PC-9 (cell line): ENCODE data around the gene ALDOB. TPM values are rescaled to one million over a fixed set of nuclear protein-coding genes. Genes with fewer than 3 reads are reported as not detected.
"Not testable (repeated sequence)": the region's sequence is repeated elsewhere in the genome, so short reads cannot be mapped to it uniquely, and the experiment has no call there.

Source experiments
- BruUV-seq: library from RNA; stranded (reverse); fragments of 400-500 nt; replicated peaks from 2 replicates; lab custom pipeline; 2021; lab: Mats Ljungman, UMichigan
- CTCF ChIA-PET: fragments of 300-600 bp; sonication (Branson Sonifier 250); formaldehyde crosslinking; loops from one replicate; lab custom pipeline; 2022; ENCODE audit warnings: antibody characterized with exemption; lab: Charles Lee
- POLR2A ChIA-PET: fragments of 300-600 bp; sonication (Branson Sonifier 250); formaldehyde crosslinking; loops from one replicate; lab custom pipeline; 2022; ENCODE audit warnings: antibody characterized with exemption; ENCODE audit not compliant: unreplicated experiment; lab: Charles Lee
- DNase-seq, 2 experiments: peaks; one replicate each; pipeline versions ENCODE4 v3.0.0 to v3.0.0-alpha.2; 2015 to 2022; ENCODE audit warnings: mixed read lengths in 1 of 2
- H2AFZ ChIP-seq: fragments of 200-600 bp; sonication (generic); 2 replicates; pipeline ENCODE4 v1.8.1; 2017; ENCODE audit warnings: antibody characterized with exemption
- H3F3A ChIP-seq: fragments of 200-600 bp; sonication (generic); 2 replicates; pipeline ENCODE4 v1.8.1; 2017; ENCODE audit warnings: antibody characterized with exemption, mild to moderate bottlenecking, low read depth; ENCODE audit not compliant: insufficient read depth
- H3K27ac ChIP-seq: fragments of 200-600 bp; sonication (generic); 2 replicates; pipeline ENCODE4 v1.6.1; 2016; ENCODE audit warnings: mixed run types
- H3K27me3 ChIP-seq: fragments of 200-600 bp; sonication (generic); 2 replicates; pipeline ENCODE4 v1.6.1; 2016; ENCODE audit warnings: low read depth, mixed run types; ENCODE audit not compliant: insufficient read depth
- H3K36me3 ChIP-seq: fragments of 200-600 bp; sonication (generic); 2 replicates; pipeline ENCODE4 v1.6.1; 2016; ENCODE audit warnings: low read depth, mixed run types
- H3K4me1 ChIP-seq: fragments of 200-600 bp; sonication (generic); replicated peaks from 2 replicates; pipeline ENCODE4 v1.6.1; 2016; ENCODE audit warnings: mixed run types; ENCODE audit not compliant: insufficient read depth
- H3K4me2 ChIP-seq: fragments of 200-600 bp; sonication (generic); 2 replicates; pipeline ENCODE4 v1.6.1; 2017; ENCODE audit warnings: mixed run types
- H3K4me3 ChIP-seq: fragments of 200-600 bp; sonication (generic); 2 replicates; pipeline ENCODE4 v1.6.1; 2016; ENCODE audit warnings: mixed run types
- H3K79me2 ChIP-seq: fragments of 200-600 bp; sonication (generic); 2 replicates; pipeline ENCODE4 v1.6.1; 2017; ENCODE audit warnings: low read depth, mixed run types
- H3K9me2 ChIP-seq: fragments of 200-600 bp; sonication (generic); 2 replicates; pipeline ENCODE4 v1.8.1; 2017; ENCODE audit warnings: mild to moderate bottlenecking; ENCODE audit not compliant: insufficient read depth
- H3K9me3 ChIP-seq: fragments of 200-600 bp; sonication (generic); 2 replicates; pipeline ENCODE4 v1.8.1; 2016; ENCODE audit warnings: low read depth; ENCODE audit not compliant: insufficient read depth
- H4K20me1 ChIP-seq: fragments of 200-600 bp; sonication (generic); 2 replicates; pipeline ENCODE4 v1.8.1; 2017; ENCODE audit not compliant: insufficient read depth
- EZH2 ChIP-seq: fragments of 200-600 bp; sonication (generic); IDR thresholded peaks from 2 replicates; pipeline ENCODE4 v1.8.0; 2017; ENCODE audit warnings: antibody characterized with exemption, low read depth
- intact Hi-C: fragments of 100-400 bp; cut with micrococcal nuclease; formaldehyde crosslinking; loops from one replicate; pipeline ENCODE4 v1.10.0; 2022; ENCODE audit not compliant: unreplicated experiment
- total RNA-seq: library from RNA; stranded (reverse); gene quantifications from 2 replicates; pipeline ENCODE4 v1.2.3, GENCODE V29; 2021
- TF ChIP-seq, protein P1 (sequence below): fragments of 200-600 bp; sonication (generic); conservative IDR thresholded peaks from 2 replicates; pipeline ENCODE4 v1.6.1; 2017; ENCODE audit warnings: mixed run types, antibody characterized with exemption, mild to moderate bottlenecking, moderate library complexity

The ALDOB gene
- total RNA-seq, 1 experiment from 2014 or later, result not detected

DNA sequence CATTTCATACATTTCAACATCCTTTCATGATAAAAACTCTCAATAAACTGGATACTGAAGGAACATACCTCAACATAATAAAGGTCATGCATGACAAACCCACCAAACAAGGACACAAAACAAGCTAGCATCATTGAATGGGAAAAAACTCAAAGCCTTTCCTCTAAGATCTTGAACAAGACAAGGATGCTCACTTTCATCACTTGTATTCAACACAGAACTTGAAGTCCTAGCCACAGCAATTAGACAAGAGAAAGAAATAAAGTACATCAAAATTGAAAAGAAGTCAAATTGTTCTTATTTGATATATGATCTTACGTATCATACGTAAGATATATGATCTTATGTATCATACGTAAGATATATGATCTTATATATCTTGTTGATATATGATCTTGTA, 42.4 kb downstream of the ALDOB start:
- Histone ChIP-seq H3K4me1 (peaks cover 10% of the 10 kb centered on the region; the same call in 1 of the 2 replicates), H4K20me1 (no peaks in the 10 kb centered on the region; the same call in 1 of the 2 replicates), H3K27me3 (no peaks in the 10 kb centered on the region), H3K4me3 (no peak overlapping the region), H3F3A (peaks cover 9% of the 10 kb centered on the region; the same call in 1 of the 2 replicates), H3K9me3 (peaks cover 14% of the 10 kb centered on the region; the same call in 1 of the 2 replicates), H3K36me3 (peaks cover 33% of the 10 kb centered on the region), H3K9me2 (no peaks in the 10 kb centered on the region), H3K4me2 (no peak overlapping the region), H2AFZ (no peak overlapping the region), H3K79me2 (peaks cover 73% of the 10 kb centered on the region), H3K27ac (no peak overlapping the region)
- BruUV-seq, result no TSS peak
- intact Hi-C loops, result no loop called here
- ChIA-PET POLR2A (no interaction called here), CTCF (no interaction called here)
- no peak for DNase-seq
- TF ChIP-seq, protein P1, sequence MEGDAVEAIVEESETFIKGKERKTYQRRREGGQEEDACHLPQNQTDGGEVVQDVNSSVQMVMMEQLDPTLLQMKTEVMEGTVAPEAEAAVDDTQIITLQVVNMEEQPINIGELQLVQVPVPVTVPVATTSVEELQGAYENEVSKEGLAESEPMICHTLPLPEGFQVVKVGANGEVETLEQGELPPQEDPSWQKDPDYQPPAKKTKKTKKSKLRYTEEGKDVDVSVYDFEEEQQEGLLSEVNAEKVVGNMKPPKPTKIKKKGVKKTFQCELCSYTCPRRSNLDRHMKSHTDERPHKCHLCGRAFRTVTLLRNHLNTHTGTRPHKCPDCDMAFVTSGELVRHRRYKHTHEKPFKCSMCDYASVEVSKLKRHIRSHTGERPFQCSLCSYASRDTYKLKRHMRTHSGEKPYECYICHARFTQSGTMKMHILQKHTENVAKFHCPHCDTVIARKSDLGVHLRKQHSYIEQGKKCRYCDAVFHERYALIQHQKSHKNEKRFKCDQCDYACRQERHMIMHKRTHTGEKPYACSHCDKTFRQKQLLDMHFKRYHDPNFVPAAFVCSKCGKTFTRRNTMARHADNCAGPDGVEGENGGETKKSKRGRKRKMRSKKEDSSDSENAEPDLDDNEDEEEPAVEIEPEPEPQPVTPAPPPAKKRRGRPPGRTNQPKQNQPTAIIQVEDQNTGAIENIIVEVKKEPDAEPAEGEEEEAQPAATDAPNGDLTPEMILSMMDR, result no peak
- no peak for TF ChIP-seq EZH2

DNA sequence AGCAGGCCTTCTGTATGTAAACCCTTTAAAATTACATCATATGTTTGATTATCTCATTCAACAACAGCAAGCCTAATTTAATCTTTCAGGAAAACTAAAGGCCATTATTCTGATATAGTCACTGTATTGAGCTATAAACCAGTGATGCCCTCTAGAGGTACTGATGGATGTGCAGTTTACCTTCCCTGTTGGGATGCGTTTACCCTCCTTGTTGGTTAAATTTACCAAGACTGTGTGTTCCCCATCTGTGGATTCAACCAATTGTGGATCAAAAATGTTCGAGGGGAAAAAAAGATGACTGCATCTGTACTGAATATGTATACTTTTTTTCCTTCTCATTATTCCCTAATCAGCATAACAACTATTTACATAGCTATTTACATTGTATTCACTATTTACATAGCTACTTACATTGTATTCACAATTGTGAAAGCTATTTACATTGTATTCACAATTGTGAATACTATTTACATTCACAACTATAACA, 47.0 kb downstream of the ALDOB start:
- no peaks in the 10 kb centered on the region for H3K9me2 ChIP-seq
- H3K79me2 ChIP-seq, result peaks cover 27% of the 10 kb centered on the region
- CTCF ChIA-PET, result no interaction called here
- H3K4me2 ChIP-seq, result no peak overlapping the region
- no TSS peak for BruUV-seq
- H3K27me3 ChIP-seq, result no peaks in the 10 kb centered on the region
- H2AFZ ChIP-seq, result no peak overlapping the region
- H4K20me1 ChIP-seq, result no peaks in the 10 kb centered on the region; the same call in 1 of the 2 replicates
- DNase-seq, result no peak
- H3K36me3 ChIP-seq, result peaks cover 20% of the 10 kb centered on the region; the same call in 1 of the 2 replicates
- POLR2A ChIA-PET, result no interaction called here
- H3K4me1 ChIP-seq, result no peaks in the 10 kb centered on the region
- no peak overlapping the region for H3K27ac ChIP-seq
- TF ChIP-seq, protein P1, result no peak
- TF ChIP-seq EZH2, result no peak
- no peak overlapping the region for H3K4me3 ChIP-seq
- peaks cover 9% of the 10 kb centered on the region; the same call in 1 of the 2 replicates for H3F3A ChIP-seq
- intact Hi-C loops, result no loop called here
- peaks cover 19% of the 10 kb centered on the region; the same call in 1 of the 2 replicates for H3K9me3 ChIP-seq

- no peak overlapping the region for H3K27ac ChIP-seq
These were observed 47.6 kb downstream of the ALDOB start for GRCh38 chr9:101387871-101388506.

GRCh38 chr9:101384873-101385536, 50.6 kb downstream of the ALDOB start, which contains the start of gene BAAT:
TSS of gene BAAT (minus strand) at chr9:101385006. CDS start at chr9:101371404, 13,602 bp downstream.
- H3K9me2 ChIP-seq, H3F3A ChIP-seq, H3K79me2 ChIP-seq, H3K27ac ChIP-seq, H3K4me2 ChIP-seq, H3K9me3 ChIP-seq, POLR2A ChIA-PET, DNase-seq, H3K4me3 ChIP-seq, CTCF ChIA-PET, BruUV-seq, H3K27me3 ChIP-seq, H3K4me1 ChIP-seq, H2AFZ ChIP-seq, intact Hi-C loops, H4K20me1 ChIP-seq: not testable (repeated sequence)
- H3K36me3 ChIP-seq, result peaks cover 20% of the 10 kb centered on the region; the same call in 1 of the 2 replicates

More at GRCh38 chr9:101387871-101388506, 47.6 kb downstream of the ALDOB start:
- Histone ChIP-seq H3K4me1 (no peaks in the 10 kb centered on the region), H2AFZ (no peak overlapping the region), H3K9me3 (peaks cover 15% of the 10 kb centered on the region; the same call in 1 of the 2 replicates), H3F3A (peaks cover 9% of the 10 kb centered on the region; the same call in 1 of the 2 replicates), H4K20me1 (no peaks in the 10 kb centered on the region; the same call in 1 of the 2 replicates), H3K27me3 (no peaks in the 10 kb centered on the region), H3K4me3 (no peak overlapping the region), H3K79me2 (peaks cover 22% of the 10 kb centered on the region), H3K4me2 (no peak overlapping the region), H3K9me2 (no peaks in the 10 kb centered on the region), H3K36me3 (peaks cover 20% of the 10 kb centered on the region; the same call in 1 of the 2 replicates)
- CTCF ChIA-PET, result no interaction called here
- intact Hi-C loops, result no loop called here
- no peak for DNase-seq
- TF ChIP-seq, protein P1, result peak; percentile 65; the same call in 1 of the 2 replicates
- no peak for TF ChIP-seq EZH2
- no TSS peak for BruUV-seq
- POLR2A ChIA-PET, result no interaction called here
